ENCODE data around the gene AMMECR1.

Gene AMMECR1

GRCh38 chrX:110208092-110208491 lies 109.8 kb downstream of the AMMECR1 start:
- TF ChIP-seq CTCF (IDR thresholded peaks at IDR 0.05; ENCODE audit: low read length, missing control alignments) = no peak
- no peak overlapping the region for H3K4me3 ChIP-seq (replicated peaks; ENCODE audit: low read depth, low read length)
- no peak for DNase-seq (ENCODE audit: low read depth)

DNA sequence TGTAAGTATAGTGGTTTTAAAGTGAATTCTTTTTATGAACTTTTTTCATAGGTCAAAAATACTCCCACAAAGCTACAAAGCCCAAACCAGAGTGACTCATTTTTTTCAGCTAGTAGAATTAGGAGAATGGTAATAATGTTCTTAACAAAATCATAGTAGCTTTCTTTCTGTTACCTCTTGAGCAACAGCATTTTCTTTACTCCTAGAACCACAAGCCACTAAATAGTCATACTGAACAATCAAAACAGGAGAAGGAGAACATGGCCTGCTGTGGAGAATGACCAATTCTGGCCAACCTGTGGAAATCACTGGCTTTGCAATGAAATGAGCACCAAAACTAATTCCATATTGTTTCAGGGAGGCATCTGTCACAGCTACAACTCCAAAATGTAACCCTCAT lies 112.9 kb downstream of the AMMECR1 start:
- peak; percentile 71 for DNase-seq (ENCODE audit: low read depth)
- H3K4me3 ChIP-seq (replicated peaks; ENCODE audit: low read depth, low read length) = no peak overlapping the region
- TF ChIP-seq CTCF (IDR thresholded peaks at IDR 0.05; ENCODE audit: low read length, missing control alignments) = no peak

- DNase-seq (ENCODE audit: low read depth) = no peak
- no peak overlapping the region for H3K4me3 ChIP-seq (replicated peaks; ENCODE audit: low read depth, low read length)
- no peak for TF ChIP-seq CTCF (IDR thresholded peaks at IDR 0.05; ENCODE audit: low read length, missing control alignments)
These were observed 116.1 kb downstream of the AMMECR1 start for GRCh38 chrX:110201799-110202198.

- TF ChIP-seq CTCF (IDR thresholded peaks at IDR 0.05; ENCODE audit: low read length, missing control alignments) = no peak
- no peak for DNase-seq (ENCODE audit: low read depth)
- no peak overlapping the region for H3K4me3 ChIP-seq (replicated peaks; ENCODE audit: low read depth, low read length)
These were observed 122.9 kb downstream of the AMMECR1 start for GRCh38 chrX:110194977-110195376.

DNA sequence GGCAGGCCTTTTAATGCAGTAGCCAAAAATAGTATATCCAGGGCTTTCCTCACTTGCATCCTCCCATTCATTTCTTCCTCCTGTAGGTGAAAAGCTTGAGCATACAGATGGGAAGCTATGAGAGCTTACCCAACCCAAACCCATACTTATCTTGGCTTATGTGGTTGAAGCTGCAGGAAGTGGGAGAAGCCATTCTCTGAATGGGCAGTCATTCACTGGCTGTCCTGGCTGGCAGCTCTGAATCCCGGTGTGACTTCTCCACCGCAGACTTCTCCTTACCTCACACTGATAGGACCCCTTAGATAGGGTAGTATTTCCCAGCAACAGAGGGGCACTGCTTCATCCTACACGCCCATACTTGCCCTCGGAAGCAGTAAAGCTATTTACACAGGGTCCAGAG lies 125.4 kb downstream of the AMMECR1 start:
- DNase-seq (ENCODE audit: low read depth) = no peak
- TF ChIP-seq CTCF (IDR thresholded peaks at IDR 0.05; ENCODE audit: low read length, missing control alignments) = no peak
- H3K4me3 ChIP-seq (replicated peaks; ENCODE audit: low read depth, low read length) = no peak overlapping the region

- DNase-seq (ENCODE audit: low read depth) = no peak
- no peak overlapping the region for H3K4me3 ChIP-seq (replicated peaks; ENCODE audit: low read depth, low read length)
These were observed 129.0 kb downstream of the AMMECR1 start for GRCh38 chrX:110188701-110189558.

More at GRCh38 chrX:110188701-110189558, 129.0 kb downstream of the AMMECR1 start:
- TF ChIP-seq CTCF (IDR thresholded peaks at IDR 0.05; ENCODE audit: low read length, missing control alignments) = no peak

All from fibroblast of pulmonary artery (primary cell).